CD4-positive, alpha-beta T cell (primary cell): ENCODE results near the gene AGPS. TPM values are rescaled to one million over a fixed set of nuclear protein-coding genes. Genes with fewer than 3 reads are reported as not detected.

ENCODE experiments used
- ATAC-seq: fragments of 200-7000 bp; cut with Tn5 transposase; one replicate; pipeline ENCODE4 v1.10.0; 2022; ENCODE audit warnings: mild to moderate bottlenecking; ENCODE audit not compliant: poor library complexity
- CTCF ChIA-PET: fragments of 350-600 bp; sonication (Branson Sonifier 250); formaldehyde crosslinking; loops from one replicate; lab custom pipeline; 2021; ENCODE audit warnings: antibody characterized with exemption, inconsistent platforms; lab: Charles Lee
- POLR2A ChIA-PET: fragments of 350-600 bp; sonication (Branson Sonifier 250); formaldehyde crosslinking; loops from one replicate; lab custom pipeline; 2021; ENCODE audit warnings: antibody characterized with exemption, inconsistent platforms; lab: Charles Lee
- DNase-seq, 14 experiments: peaks; one replicate each; pipeline ENCODE4 v3.0.0-alpha.2; 2013 to 2020; ENCODE audit warnings: mixed read lengths in 2 of 14
- H3K27ac ChIP-seq, 2 donors: one replicate each; pipeline versions ENCODE4 v1.5.1 to v1.7.0; 2013; ENCODE audit warnings: low read length in 2 of 2, low read depth in 1 of 2, mild to moderate bottlenecking in 1 of 2
- H3K27me3 ChIP-seq, 2 experiments: 1 replicate in 1 of 2; 2 replicates in 1 of 2; pipeline versions ENCODE4 v1.6.1 to v1.7.0; 2013; ENCODE audit warnings: low read length in 2 of 2, control low read depth in 1 of 2, mild to moderate bottlenecking in 1 of 2, moderate library complexity in 1 of 2; ENCODE audit not compliant: insufficient read depth in 2 of 2, control insufficient read depth in 1 of 2
- H3K36me3 ChIP-seq: one replicate; pipeline ENCODE4 v1.6.1; 2013; ENCODE audit warnings: low read length, control low read depth; ENCODE audit not compliant: insufficient read depth
- H3K4me1 ChIP-seq: one replicate; pipeline ENCODE4 v1.6.1; 2013; ENCODE audit warnings: low read length, control low read depth; ENCODE audit not compliant: insufficient read depth
- H3K4me3 ChIP-seq: one replicate; pipeline ENCODE4 v1.5.1; 2013; ENCODE audit warnings: mild to moderate bottlenecking, low read length, moderate library complexity
- H3K9me3 ChIP-seq, 2 experiments: 1 replicate in 1 of 2; 2 replicates in 1 of 2; pipeline versions ENCODE4 v1.6.1 to v1.7.0; 2013; ENCODE audit warnings: low read length in 2 of 2, mild to moderate bottlenecking in 2 of 2, control low read depth in 1 of 2, moderate library complexity in 1 of 2; ENCODE audit not compliant: control insufficient read depth in 1 of 2, insufficient read depth in 1 of 2
- H3K27ac Mint-ChIP-seq: one replicate; pipeline ENCODE4 v1.8.0; 2020; ENCODE audit warnings: mixed read lengths
- H3K27me3 Mint-ChIP-seq: one replicate; pipeline ENCODE4 v1.8.0; 2021; ENCODE audit warnings: mixed read lengths
- H3K36me3 Mint-ChIP-seq: one replicate; pipeline ENCODE4 v1.8.0; 2021; ENCODE audit warnings: low read depth, mixed read lengths
- H3K4me1 Mint-ChIP-seq: one replicate; pipeline ENCODE4 v1.8.0; 2021; ENCODE audit warnings: low read depth, mixed read lengths
- H3K4me3 Mint-ChIP-seq: one replicate; pipeline ENCODE4 v1.8.0; 2020; ENCODE audit warnings: mild to moderate bottlenecking, mixed read lengths
- H3K9me3 Mint-ChIP-seq: one replicate; pipeline ENCODE4 v1.8.0; 2020; ENCODE audit warnings: mixed read lengths
- CTCF ChIP-seq: fragments of 200-600 bp; IDR thresholded peaks from one replicate; pipeline ENCODE4 v1.8.0; 2022; ENCODE audit warnings: antibody characterized with exemption, mild to moderate bottlenecking
- intact Hi-C, 2 experiments: fragments of 100-400 bp; cut with DNase I in 1 of 2; cut with micrococcal nuclease in 1 of 2; formaldehyde crosslinking; loops; one replicate each; pipeline versions ENCODE4 v1.15.1 to v1.9.0; 2023 to 2025; cut with DNase I, micrococcal nuclease
- total RNA-seq, 174 experiments: library from RNA in 2 of 174; stranded (reverse) in 2 of 174; gene quantifications; one replicate each; pipeline ENCODE4 v1.2.3 and lab custom pipeline; 2021 to 2026

AGPS gene
- total RNA-seq, 2 experiments from 2014 or later = 21.5 to 23.9 TPM

- no peak overlapping the region for H3K4me3 ChIP-seq
- no peak overlapping the region for H3K27ac ChIP-seq
- H3K9me3 ChIP-seq = no peaks in the 10 kb centered on the region
- no peak for ATAC-seq
- H3K27me3 Mint-ChIP-seq = no peaks in the 10 kb centered on the region
- no peak for TF ChIP-seq CTCF
- peaks cover 6% of the 10 kb centered on the region for H3K36me3 Mint-ChIP-seq
- no peaks in the 10 kb centered on the region for H3K27me3 ChIP-seq
- POLR2A ChIA-PET = no interaction called here
- no peak overlapping the region for H3K27ac Mint-ChIP-seq
- H3K36me3 ChIP-seq = no peaks in the 10 kb centered on the region
- peaks cover 81% of the 10 kb centered on the region for H3K4me1 Mint-ChIP-seq
- no peaks in the 10 kb centered on the region for H3K9me3 Mint-ChIP-seq
- CTCF ChIA-PET = interaction anchor here (0.9 kb wide), 1 partner anchor 234 kb away, joined by 3 read pairs; no protein-coding TSS in a partner anchor
- intact Hi-C loops = loop anchor here in 1 of 2 experiments (10.0 kb wide), 1 partner anchor 134 kb away; the partner anchor contains the start of gene NFE2L2
- DNase-seq = no peak
- no peak overlapping the region for H3K4me3 Mint-ChIP-seq
- peaks cover 9% of the 10 kb centered on the region for H3K4me1 ChIP-seq
These were observed 6.2 kb downstream of the AGPS start for GRCh38 chr2:177398791-177399190.

GRCh38 chr2:177399376-177399775, 6.8 kb downstream of the AGPS start:
- Mint-ChIP-seq H3K9me3 (no peaks in the 10 kb centered on the region), H3K27me3 (no peaks in the 10 kb centered on the region), H3K4me1 (peaks cover 81% of the 10 kb centered on the region), H3K36me3 (peaks cover 6% of the 10 kb centered on the region), H3K4me3 (no peak overlapping the region), H3K27ac (no peak overlapping the region)
- Histone ChIP-seq H3K4me1 (peaks cover 9% of the 10 kb centered on the region), H3K9me3 (no peaks in the 10 kb centered on the region), H3K27ac (no peak overlapping the region), H3K27me3 (no peaks in the 10 kb centered on the region), H3K4me3 (no peak overlapping the region), H3K36me3 (no peaks in the 10 kb centered on the region)
- no peak for TF ChIP-seq CTCF
- CTCF ChIA-PET = interaction anchor here (0.9 kb wide), 1 partner anchor 235 kb away, joined by 3 read pairs; no protein-coding TSS in a partner anchor
- POLR2A ChIA-PET = no interaction called here
- DNase-seq (no peak), ATAC-seq (no peak)
- intact Hi-C loops = loop anchor here in 1 of 2 experiments (10.0 kb wide), 1 partner anchor 135 kb away; the partner anchor contains the start of gene NFE2L2

- H3K27me3 Mint-ChIP-seq = no peaks in the 10 kb centered on the region
- intact Hi-C loops = no loop called here
These were observed 7.9 kb downstream of the AGPS start for GRCh38 chr2:177400337-177400923.

More at GRCh38 chr2:177400337-177400923, 7.9 kb downstream of the AGPS start:
- H3K4me3 ChIP-seq = no peak overlapping the region
- no peak overlapping the region for H3K27ac Mint-ChIP-seq
- H3K9me3 ChIP-seq = no peaks in the 10 kb centered on the region
- ChIA-PET CTCF (interaction anchor here (1.4 kb wide), 1 partner anchor 9 kb away, joined by 4 read pairs; no protein-coding TSS in a partner anchor), POLR2A (interaction anchor here (0.6 kb wide), 1 partner anchor 194 kb away, joined by 3 read pairs; no protein-coding TSS in a partner anchor)
- no peaks in the 10 kb centered on the region for H3K36me3 ChIP-seq
- H3K4me3 Mint-ChIP-seq = no peak overlapping the region
- peaks cover 4% of the 10 kb centered on the region for H3K4me1 ChIP-seq
- DNase-seq (no peak), ATAC-seq (no peak)
- TF ChIP-seq CTCF = no peak
- no peaks in the 10 kb centered on the region for H3K27me3 ChIP-seq
- peaks cover 7% of the 10 kb centered on the region for H3K36me3 Mint-ChIP-seq
- no peaks in the 10 kb centered on the region for H3K9me3 Mint-ChIP-seq
- H3K4me1 Mint-ChIP-seq = peaks cover 81% of the 10 kb centered on the region
- no peak overlapping the region for H3K27ac ChIP-seq
